SHP77 treated with DMSO at 0.1 percent for 48 hours (cell line): ENCODE measurements around the gene KIAA1210.

Experiments used
- DNase-seq: peaks from one replicate; lab custom pipeline; 2025; lab: John Stamatoyannopoulos, UW

Gene KIAA1210

DNA sequence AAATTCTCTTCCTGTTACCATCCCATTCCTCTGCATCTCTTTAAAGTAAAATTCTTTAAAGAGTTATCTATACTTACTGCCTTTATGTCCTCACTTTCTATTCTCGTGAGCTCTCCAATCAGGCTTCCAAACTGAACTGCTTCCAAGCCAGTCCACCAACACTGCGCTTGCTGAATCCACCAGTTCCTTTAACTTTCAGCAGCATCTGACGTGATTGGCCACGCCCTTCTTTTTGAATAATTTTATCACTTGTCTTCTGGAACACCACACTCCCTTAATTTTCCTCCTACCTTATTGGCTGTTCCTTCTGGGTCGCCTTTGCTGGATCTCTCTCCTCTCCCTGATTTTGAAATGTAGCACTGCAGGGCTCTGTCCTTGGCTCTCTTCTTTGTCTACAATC lies at the start of gene KIAA1210:
Gene KIAA1210 (minus strand): TSS at position 163 of the 400 bp plus-strand sequence. CDS start 4,170 bp downstream, outside the sequence.
- DNase-seq, result no peak

GRCh38 chrX:119177278-119177677 lies 49.7 kb upstream of the KIAA1210 start:
- no peak for DNase-seq

GRCh38 chrX:119174900-119175299 lies 47.3 kb upstream of the KIAA1210 start:
- no peak for DNase-seq

DNA sequence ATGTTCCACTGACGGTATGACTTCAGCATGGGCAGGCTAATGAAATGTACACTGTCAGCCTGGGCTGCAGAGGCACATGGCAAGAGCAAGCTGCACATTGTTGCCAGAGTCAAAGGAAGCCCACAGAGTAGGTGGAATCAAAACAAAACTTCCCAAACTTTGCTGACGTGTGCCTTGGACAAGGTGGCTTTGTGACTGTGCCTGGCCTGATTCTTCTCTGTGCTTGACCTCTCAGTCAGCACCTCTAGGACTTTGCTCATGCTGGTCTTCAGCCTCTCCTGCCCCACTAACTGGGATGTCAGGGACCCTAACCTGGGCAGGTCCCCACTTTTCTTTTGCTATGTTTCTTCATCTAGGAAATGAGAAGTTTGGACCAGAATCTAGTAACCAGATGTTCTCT lies 40.5 kb upstream of the KIAA1210 start:
- DNase-seq, result no peak

DNA sequence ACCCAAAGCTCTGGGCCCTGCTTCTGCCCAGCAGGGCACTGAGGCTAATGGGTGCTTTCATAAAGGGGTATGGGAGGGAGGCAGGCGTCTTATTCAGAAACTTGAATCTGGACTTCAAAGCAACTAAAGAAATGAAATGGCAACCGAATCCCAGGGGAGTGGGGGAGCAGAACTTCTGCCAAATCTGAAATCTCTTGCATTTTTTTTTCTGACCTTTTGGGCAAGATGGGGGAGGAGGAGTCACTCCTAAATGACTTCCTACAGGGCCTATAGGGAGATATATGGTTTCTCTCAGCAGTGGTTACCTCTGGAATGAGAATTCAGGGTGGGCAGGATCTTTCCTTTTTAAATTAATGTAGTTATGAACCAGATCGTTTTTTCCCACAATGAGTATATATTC lies 30.6 kb upstream of the KIAA1210 start:
- no peak for DNase-seq

- DNase-seq, result no peak
Observed at GRCh38 chrX:119156241-119156640, 28.6 kb upstream of the KIAA1210 start.

- no peak for DNase-seq
Observed at GRCh38 chrX:119155416-119156035, 27.9 kb upstream of the KIAA1210 start.

- DNase-seq, result no peak
Observed at GRCh38 chrX:119151051-119151380, 23.4 kb upstream of the KIAA1210 start.

DNA sequence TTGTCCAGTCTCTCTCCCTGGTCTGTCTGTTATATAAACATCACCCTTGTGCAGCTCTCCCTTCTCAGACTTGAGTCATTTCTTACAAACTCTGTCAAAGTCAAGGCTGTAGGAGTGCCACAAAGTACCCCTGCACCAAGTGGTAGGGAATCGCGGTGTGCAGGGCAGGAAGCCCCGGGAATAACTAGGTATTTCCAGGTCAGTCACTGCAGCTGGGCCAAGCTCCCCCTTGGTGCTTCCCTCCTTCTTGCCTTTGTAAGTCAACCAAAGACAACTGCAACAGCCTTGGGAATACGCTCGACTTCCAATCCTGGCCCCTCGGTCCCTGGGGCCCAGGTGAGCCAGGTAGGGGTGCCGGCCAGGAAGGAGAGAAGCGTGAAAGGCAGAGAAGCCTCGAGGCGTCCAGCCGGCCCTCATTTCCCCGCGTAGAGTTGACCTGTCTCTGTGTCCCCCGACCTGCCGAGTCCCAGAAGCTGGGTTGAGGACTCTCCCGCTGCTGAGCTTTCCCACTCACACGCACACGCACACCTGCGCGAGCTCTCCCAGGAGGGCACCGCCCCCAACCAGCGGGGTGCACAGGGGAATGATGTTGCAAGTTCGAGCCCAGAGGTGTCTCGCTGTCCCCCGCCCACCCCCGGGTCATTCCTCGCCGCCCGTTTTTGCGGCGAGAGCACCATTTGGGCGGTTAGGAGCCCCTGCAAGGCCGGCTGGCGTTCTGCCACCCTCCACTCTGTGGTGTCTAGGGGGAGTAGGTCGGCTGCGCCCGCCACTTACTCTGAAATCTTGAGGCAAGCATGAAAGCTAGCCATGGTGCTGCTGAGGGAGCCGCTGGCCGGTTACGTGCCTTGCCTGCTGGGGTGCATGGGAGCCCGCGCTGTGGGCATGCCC lies 22.8 kb upstream of the KIAA1210 start:
- no peak for DNase-seq

- no peak for DNase-seq
Observed at GRCh38 chrX:119147486-119147885, 19.9 kb upstream of the KIAA1210 start.

- no peak for DNase-seq
Observed at GRCh38 chrX:119145241-119145653, 17.6 kb upstream of the KIAA1210 start.

DNA sequence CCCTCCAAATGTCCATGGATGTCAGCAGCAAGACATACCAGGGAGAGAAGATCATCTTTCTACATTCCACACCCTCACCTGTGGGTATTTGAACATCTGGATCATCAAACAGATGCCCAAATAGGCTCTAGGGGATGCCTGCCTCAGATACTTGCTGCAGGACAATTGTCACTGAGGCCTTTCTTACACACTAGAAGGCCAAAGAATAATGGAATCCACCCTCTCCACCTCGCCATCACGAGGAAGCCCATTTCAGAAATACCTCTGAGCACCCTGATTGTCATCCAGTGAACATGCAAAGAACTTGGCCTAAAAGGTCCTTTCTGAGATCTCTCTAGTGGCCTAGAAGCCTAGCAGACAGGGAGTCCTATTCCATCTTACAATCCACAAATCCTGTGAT lies 6.9 kb upstream of the KIAA1210 start:
- no peak for DNase-seq

- DNase-seq, result no peak
Observed at GRCh38 chrX:119132961-119133360, 5.3 kb upstream of the KIAA1210 start.

DNA sequence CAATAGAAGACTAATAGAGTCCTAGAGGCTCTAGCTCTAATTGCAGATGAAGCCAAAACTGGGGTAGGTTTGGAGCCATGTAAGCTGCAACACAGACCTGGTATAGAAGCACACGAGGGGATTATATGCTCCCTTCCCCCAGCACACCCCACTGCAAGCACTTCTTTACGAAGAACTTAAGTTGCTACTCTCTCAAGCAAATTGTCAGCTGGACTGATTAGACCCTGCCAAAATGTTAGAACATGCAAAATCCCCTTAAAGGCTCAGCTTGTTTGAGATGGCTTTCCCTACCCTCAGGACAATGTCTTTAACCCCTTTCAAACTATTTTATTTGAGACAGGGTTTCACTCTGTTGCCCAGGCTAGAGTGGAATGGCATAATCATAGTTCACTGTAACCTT lies 4.7 kb upstream of the KIAA1210 start:
- no peak for DNase-seq

- no peak for DNase-seq
Observed at GRCh38 chrX:119130911-119131310, 3.3 kb upstream of the KIAA1210 start.

DNA sequence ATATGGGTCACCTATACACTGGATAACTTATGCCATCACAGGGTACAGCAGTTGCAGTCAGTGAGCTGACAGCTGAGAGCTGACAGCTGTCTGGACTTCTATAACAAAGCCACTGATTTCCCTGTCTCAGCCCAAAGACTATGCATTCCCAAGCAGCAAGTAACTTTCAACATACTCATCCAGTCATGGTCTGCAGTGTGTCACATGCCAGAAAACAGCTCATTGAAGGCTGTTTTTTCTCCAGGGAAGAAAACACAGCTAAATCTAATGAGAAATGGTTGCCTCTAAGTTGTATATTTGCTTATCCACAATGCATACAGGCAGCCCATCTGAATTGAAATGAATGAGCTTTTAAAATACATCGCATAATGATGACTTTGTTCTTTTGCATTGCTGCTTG lies 6.3 kb downstream of the KIAA1210 start:
- DNase-seq, result no peak

DNA sequence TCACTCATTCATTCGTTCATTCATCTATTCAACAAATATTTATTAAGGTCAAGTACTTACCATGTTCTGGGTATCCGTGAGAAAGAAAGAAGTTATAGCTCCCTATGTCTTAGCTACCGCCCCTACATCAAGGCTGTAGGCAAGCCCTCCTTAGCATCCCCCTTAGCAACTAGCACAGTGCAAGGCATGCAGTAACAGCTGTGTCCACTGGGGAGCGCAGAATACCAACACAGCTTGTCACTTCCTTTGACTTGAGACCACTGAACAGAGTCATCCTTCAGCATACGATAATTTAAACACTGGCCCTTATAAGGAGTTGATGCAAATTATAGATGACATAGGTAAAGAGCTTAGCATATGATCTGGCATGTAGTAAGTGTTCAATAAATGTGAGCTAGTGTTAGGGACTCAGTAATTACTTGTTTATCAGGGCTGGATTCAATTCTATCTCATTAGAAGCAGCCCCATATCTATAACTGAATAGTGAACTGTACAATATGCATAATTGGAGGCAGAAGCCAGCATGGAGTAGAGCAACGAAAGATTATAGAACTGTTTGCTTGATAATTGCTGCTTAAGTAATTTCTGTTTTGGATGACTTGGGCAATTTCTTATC lies 8.7 kb downstream of the KIAA1210 start:
- DNase-seq, result no peak

DNA sequence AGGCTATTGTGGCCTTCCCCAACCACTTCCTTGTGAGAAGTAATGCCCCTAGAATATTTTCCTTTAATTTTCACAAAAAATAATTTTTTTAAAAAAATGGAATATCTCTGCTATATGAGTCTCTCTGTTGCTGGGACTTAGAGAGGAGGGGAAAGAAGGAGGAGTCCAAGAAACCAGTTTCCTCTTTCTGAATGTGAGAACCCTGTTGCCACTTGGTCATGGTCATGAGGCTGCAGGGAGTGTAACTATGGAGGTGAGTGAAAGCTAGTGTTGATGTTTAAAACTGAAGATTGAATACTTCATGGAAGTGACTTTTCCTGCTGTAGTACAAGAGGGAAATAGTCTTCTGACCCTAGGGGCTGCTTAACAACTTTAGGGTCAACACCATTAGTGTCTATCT lies 20.4 kb downstream of the KIAA1210 start:
- no peak for DNase-seq

GRCh38 chrX:119105826-119106225 lies 21.8 kb downstream of the KIAA1210 start:
- no peak for DNase-seq

DNA sequence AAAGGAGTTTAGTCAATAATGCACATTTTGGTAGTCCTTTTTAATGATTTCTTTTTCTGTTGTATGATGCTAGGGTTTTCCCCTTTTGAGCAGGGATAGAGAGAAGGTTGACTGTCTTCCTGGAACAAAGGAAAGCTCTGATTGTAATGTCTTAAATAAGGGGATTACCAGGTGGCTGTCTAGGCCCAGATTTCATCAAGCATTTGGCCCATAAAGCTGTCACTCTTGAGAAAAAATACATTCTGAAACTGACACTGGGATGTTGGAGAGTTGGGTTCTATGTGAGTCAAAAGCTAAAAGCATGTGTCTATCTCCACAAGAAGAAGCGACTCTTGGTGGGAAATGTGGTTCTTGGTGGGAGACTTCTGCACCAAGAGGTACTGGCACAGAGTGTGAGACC lies 26.4 kb downstream of the KIAA1210 start:
- DNase-seq, result no peak

DNA sequence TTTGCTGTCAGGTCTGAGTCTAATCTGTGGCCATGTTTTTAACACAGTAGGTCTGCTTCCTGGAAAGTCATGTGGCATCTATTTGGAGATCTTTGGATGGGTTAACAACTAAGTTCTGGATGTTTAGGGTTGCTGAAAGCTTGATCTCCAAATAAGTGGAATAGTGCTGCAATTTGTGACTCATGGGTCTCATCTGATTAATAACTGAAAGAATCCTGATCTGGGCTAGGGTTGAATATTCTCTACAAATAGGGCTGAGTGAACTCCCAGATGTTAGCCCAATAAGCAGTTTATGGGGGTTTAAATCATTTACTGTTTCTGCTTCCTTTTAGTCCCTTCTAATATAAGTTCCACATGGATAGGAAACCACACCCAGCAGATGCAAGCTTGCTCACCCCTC lies 31.7 kb downstream of the KIAA1210 start:
- DNase-seq, result no peak

DNA sequence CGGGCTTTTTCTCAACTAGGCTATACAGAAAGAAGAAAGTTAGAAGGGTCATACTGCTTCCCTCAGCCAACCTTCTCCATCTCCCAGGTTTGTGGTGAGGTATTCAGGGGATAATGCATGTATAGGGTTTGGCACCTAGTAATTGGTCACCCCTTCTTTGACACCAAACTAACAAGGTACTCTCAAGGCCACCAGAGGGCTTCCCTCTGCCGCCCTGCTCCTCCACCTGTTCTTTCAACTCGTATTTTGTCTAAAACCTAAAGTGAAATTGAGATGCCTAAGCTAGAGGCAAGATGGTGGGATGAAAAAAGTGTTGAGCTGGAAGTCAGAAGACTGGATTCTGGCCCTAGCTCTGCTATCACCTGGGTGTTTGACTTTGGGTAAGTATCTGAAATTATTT lies 32.8 kb downstream of the KIAA1210 start:
- DNase-seq, result no peak
